ENCODE data around the gene PKIB.

DNA sequence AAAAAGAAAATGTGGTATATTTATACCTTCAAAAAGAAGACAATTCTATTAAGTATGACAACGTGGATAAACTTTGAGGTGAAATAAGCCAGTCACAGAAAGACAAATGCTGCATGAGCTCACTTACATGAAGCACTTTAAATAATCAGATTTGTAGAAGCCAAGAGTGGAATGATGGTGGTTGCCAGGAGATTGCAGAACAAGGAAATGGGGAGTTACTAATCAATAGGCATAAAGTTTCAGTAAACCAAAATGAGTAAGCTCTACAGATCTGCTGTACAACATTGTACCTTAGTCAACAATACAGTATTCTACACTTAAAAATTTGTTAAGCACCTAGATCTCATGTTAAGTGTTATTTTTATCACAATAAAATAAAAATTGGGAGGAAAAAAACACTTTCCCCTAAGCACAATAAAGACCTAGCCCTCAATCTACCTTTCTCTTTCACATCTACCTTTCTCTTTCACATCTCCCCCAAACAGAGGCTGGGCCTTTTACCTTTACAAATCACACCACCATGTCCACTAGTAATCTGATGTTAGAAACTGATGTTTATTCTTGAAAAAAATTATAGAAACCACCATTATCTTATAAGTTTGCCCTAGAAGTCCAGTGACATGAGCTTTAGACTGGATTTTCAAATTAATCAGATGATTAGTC lies 73.9 kb downstream of the PKIB start:
- TF ChIP-seq, protein P1, sequence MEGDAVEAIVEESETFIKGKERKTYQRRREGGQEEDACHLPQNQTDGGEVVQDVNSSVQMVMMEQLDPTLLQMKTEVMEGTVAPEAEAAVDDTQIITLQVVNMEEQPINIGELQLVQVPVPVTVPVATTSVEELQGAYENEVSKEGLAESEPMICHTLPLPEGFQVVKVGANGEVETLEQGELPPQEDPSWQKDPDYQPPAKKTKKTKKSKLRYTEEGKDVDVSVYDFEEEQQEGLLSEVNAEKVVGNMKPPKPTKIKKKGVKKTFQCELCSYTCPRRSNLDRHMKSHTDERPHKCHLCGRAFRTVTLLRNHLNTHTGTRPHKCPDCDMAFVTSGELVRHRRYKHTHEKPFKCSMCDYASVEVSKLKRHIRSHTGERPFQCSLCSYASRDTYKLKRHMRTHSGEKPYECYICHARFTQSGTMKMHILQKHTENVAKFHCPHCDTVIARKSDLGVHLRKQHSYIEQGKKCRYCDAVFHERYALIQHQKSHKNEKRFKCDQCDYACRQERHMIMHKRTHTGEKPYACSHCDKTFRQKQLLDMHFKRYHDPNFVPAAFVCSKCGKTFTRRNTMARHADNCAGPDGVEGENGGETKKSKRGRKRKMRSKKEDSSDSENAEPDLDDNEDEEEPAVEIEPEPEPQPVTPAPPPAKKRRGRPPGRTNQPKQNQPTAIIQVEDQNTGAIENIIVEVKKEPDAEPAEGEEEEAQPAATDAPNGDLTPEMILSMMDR (IDR thresholded peaks at IDR 0.05): no peak
- no peak for TF ChIP-seq POLR2A (IDR thresholded peaks at IDR 0.05)

Data from ovary (tissue), 3 donors.